ENCODE data around the gene IL2RG. TPM values are rescaled to one million over a fixed set of nuclear protein-coding genes. Genes with fewer than 3 reads are reported as not detected.

IL2RG gene
- polyA plus RNA-seq, 1 donor (not counting 4 experiments of a cell fraction or from before 2014, with no cell fraction given), result 0.12 TPM

GRCh38 chrX:71159335-71159734, 48.0 kb upstream of the IL2RG start:
- H3K9me3 ChIP-seq (ENCODE audit: control insufficient read depth, low read depth, low read length), result no peaks in the 10 kb centered on the region
- dilution Hi-C loops (cut with MboI; ENCODE audit: extremely low pct_ligation_motif_present, low sequenced_read_pairs), result no loop called here
- no peaks in the 10 kb centered on the region for H4K20me1 ChIP-seq (ENCODE audit: control insufficient read depth, extremely low read depth, insufficient read depth, low read length)
- H3K36me3 ChIP-seq (ENCODE audit: control insufficient read depth in 2 of 2, extremely low read depth in 1 of 2, insufficient read depth in 2 of 2, low read length in 2 of 2), result no peaks in the 10 kb centered on the region
- FAIRE-seq (no peak), DNase-seq (ENCODE audit: low read depth, low spot score) (no peak)
- H3K27me3 ChIP-seq (ENCODE audit: control insufficient read depth, extremely low read depth, insufficient read depth, low read length), result no peaks in the 10 kb centered on the region
- H3K4me2 ChIP-seq (ENCODE audit: control insufficient read depth, extremely low read depth, insufficient read depth, low read depth, low read length), result no peak overlapping the region
- H3K9me1 ChIP-seq (ENCODE audit: control insufficient read depth, extremely low read depth, insufficient read depth, low read length), result no peaks in the 10 kb centered on the region
- no peak overlapping the region for H3K27ac ChIP-seq (ENCODE audit: control insufficient read depth, insufficient read depth, low read length)
- no peaks in the 10 kb centered on the region for H3K4me1 ChIP-seq (ENCODE audit: control insufficient read depth, extremely low read depth, insufficient read depth, low read length)
- no peaks in the 10 kb centered on the region for H3K79me2 ChIP-seq (ENCODE audit: control insufficient read depth, insufficient read depth, low read length)
- no peak overlapping the region for H2AFZ ChIP-seq (ENCODE audit: control insufficient read depth, low read length)
- H3K4me3 ChIP-seq (ENCODE audit: control insufficient read depth in 2 of 3, extremely low read depth in 1 of 3, insufficient read depth in 2 of 3, low read depth in 1 of 3, low read length in 3 of 3), result no peak overlapping the region
- no peak overlapping the region for H3K9ac ChIP-seq (ENCODE audit: control insufficient read depth, extremely low read depth, insufficient read depth, low read length)
- TF ChIP-seq CTCF (optimal IDR thresholded peaks at IDR 0.05 in 1 of 3, IDR thresholded peaks at IDR 0.05 in 1 of 3, conservative IDR thresholded peaks at IDR 0.05 in 1 of 3; ENCODE audit: extremely low read depth in 1 of 3, insufficient read depth in 2 of 3, low read length in 3 of 3) (no peak), EZH2 (IDR thresholded peaks at IDR 0.05; ENCODE audit: low read length) (no peak)

- DNase-seq (ENCODE audit: low read depth, low spot score), result no peak
- Histone ChIP-seq H3K27ac (ENCODE audit: control insufficient read depth, insufficient read depth, low read length) (no peak overlapping the region), H3K79me2 (ENCODE audit: control insufficient read depth, insufficient read depth, low read length) (no peaks in the 10 kb centered on the region), H3K9ac (ENCODE audit: control insufficient read depth, extremely low read depth, insufficient read depth, low read length) (no peak overlapping the region), H3K27me3 (ENCODE audit: control insufficient read depth, extremely low read depth, insufficient read depth, low read length) (no peaks in the 10 kb centered on the region), H3K4me2 (ENCODE audit: control insufficient read depth, extremely low read depth, insufficient read depth, low read depth, low read length) (no peak overlapping the region), H3K4me1 (ENCODE audit: control insufficient read depth, extremely low read depth, insufficient read depth, low read length) (no peaks in the 10 kb centered on the region), H3K9me3 (ENCODE audit: control insufficient read depth, low read depth, low read length) (no peaks in the 10 kb centered on the region), H3K36me3 (ENCODE audit: control insufficient read depth in 2 of 2, extremely low read depth in 1 of 2, insufficient read depth in 2 of 2, low read length in 2 of 2) (no peaks in the 10 kb centered on the region), H3K9me1 (ENCODE audit: control insufficient read depth, extremely low read depth, insufficient read depth, low read length) (no peaks in the 10 kb centered on the region), H3K4me3 (ENCODE audit: control insufficient read depth in 2 of 3, extremely low read depth in 1 of 3, insufficient read depth in 2 of 3, low read depth in 1 of 3, low read length in 3 of 3) (no peak overlapping the region), H4K20me1 (ENCODE audit: control insufficient read depth, extremely low read depth, insufficient read depth, low read length) (no peaks in the 10 kb centered on the region), H2AFZ (ENCODE audit: control insufficient read depth, low read length) (no peak overlapping the region)
- TF ChIP-seq CTCF (optimal IDR thresholded peaks at IDR 0.05 in 1 of 3, IDR thresholded peaks at IDR 0.05 in 1 of 3, conservative IDR thresholded peaks at IDR 0.05 in 1 of 3; ENCODE audit: extremely low read depth in 1 of 3, insufficient read depth in 2 of 3, low read length in 3 of 3), result no peak
- no peak for TF ChIP-seq EZH2 (IDR thresholded peaks at IDR 0.05; ENCODE audit: low read length)
- dilution Hi-C loops (cut with MboI; ENCODE audit: extremely low pct_ligation_motif_present, low sequenced_read_pairs), result no loop called here
- no peak for FAIRE-seq
Observed at GRCh38 chrX:71158603-71159002, 47.2 kb upstream of the IL2RG start.

Data from keratinocyte (primary cell).